Neutrophil (primary cell): ENCODE data around the gene APBA3.

ENCODE experiments used
- H3K27ac ChIP-seq: fragments of 200-600 bp; sonication (generic); 2 replicates; pipeline ENCODE4 v1.5.1; 2016; ENCODE audit warnings: mild to moderate bottlenecking, moderate library complexity
- H3K27me3 ChIP-seq: fragments of 200-600 bp; sonication (generic); 2 replicates; pipeline ENCODE4 v1.6.0; 2016; ENCODE audit warnings: mild to moderate bottlenecking
- H3K36me3 ChIP-seq: fragments of 200-600 bp; sonication (generic); 2 replicates; pipeline ENCODE4 v1.5.1; 2017
- H3K4me1 ChIP-seq, 2 experiments: fragments of 200-600 bp in 1 of 2; sonication (generic) in 1 of 2; 1 replicate in 1 of 2; 2 replicates in 1 of 2; pipeline versions ENCODE4 v1.5.1 to v1.6.1; 2013 to 2016; ENCODE audit warnings: low read depth in 1 of 2, low read length in 1 of 2, mild to moderate bottlenecking in 1 of 2, moderate library complexity in 1 of 2; ENCODE audit not compliant: control insufficient read depth in 1 of 2, insufficient read depth in 1 of 2
- H3K4me3 ChIP-seq, 2 experiments: fragments of 200-600 bp in 1 of 2; sonication (generic) in 1 of 2; 1 replicate in 1 of 2; 2 replicates in 1 of 2; pipeline ENCODE4 v1.5.1; 2013 to 2016; ENCODE audit warnings: low read depth in 1 of 2, low read length in 1 of 2, mild to moderate bottlenecking in 1 of 2, moderate library complexity in 1 of 2
- H3K9me3 ChIP-seq: fragments of 200-600 bp; sonication (generic); 2 replicates; pipeline ENCODE4 v1.5.1; 2016
- TF ChIP-seq, protein P1 (sequence below): fragments of 200-600 bp; sonication (generic); IDR thresholded peaks from 2 replicates; pipeline ENCODE4 v1.5.1; 2016; ENCODE audit warnings: antibody characterized with exemption

APBA3 gene

DNA sequence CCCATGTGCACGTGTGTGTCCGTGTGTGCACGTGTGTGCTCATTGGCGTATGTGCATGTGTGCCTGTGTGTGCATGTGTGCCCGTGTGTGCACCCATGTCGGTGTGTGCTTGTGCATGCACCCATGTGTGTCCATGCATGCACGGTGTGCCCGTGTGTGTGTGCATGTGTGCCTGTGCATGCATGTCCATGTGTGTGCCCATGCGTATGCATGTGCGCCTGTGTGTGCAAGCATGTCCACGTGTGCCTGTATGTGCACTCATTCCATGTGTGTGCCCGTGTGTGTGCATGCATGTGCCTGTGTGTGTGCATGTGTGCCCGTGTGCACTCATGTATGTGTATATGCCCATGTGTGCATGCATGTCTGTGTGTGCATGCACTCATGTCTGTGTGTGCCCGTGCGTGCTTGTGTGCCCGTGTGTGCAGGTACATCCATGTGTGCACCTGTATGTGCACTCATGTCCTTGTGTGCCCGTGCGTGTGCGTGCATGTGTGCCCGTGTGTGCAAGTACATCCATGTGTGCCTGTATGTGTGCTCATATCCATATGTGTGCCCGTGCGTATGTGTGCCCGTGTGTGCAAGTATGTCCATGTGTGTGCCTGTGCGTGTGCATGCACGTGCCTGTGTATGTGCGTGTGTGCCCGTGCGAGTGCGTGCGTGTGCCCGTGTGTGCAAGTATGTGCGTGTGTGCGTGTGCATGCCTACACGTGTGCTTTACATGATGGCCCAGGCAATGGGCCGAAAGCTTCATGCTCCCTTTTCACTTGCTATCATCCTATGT, 46.3 kb upstream of the APBA3 start:
- H3K4me1 ChIP-seq = peaks cover 29 to 30% of the 10 kb centered on the region in 2 experiments

DNA sequence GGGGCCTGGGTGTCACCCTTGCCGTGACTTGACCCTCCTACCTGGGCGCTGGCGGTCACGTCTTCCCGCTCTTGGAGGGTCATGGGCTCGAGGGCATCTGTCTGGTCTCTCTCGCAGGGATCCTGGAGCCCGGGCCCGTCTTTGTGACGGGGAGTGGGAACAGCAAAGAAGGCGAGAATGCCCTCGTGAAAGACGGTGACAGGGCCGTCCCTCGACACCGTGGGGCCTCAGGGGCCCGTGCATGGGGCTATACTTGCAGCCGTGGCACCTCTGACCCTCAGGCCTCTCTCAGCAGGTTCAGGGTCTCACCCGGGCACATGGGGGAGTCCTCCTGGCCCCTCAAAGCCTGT, 45.6 kb upstream of the APBA3 start:
- peaks cover 16% of the 10 kb centered on the region for H3K27me3 ChIP-seq
- peaks cover 22 to 25% of the 10 kb centered on the region in 2 experiments for H3K4me1 ChIP-seq
- H3K9me3 ChIP-seq = no peaks in the 10 kb centered on the region
- H3K27ac ChIP-seq = no peak overlapping the region
- no peak overlapping the region for H3K4me3 ChIP-seq
- TF ChIP-seq, protein P1, sequence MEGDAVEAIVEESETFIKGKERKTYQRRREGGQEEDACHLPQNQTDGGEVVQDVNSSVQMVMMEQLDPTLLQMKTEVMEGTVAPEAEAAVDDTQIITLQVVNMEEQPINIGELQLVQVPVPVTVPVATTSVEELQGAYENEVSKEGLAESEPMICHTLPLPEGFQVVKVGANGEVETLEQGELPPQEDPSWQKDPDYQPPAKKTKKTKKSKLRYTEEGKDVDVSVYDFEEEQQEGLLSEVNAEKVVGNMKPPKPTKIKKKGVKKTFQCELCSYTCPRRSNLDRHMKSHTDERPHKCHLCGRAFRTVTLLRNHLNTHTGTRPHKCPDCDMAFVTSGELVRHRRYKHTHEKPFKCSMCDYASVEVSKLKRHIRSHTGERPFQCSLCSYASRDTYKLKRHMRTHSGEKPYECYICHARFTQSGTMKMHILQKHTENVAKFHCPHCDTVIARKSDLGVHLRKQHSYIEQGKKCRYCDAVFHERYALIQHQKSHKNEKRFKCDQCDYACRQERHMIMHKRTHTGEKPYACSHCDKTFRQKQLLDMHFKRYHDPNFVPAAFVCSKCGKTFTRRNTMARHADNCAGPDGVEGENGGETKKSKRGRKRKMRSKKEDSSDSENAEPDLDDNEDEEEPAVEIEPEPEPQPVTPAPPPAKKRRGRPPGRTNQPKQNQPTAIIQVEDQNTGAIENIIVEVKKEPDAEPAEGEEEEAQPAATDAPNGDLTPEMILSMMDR = no peak
- no peaks in the 10 kb centered on the region for H3K36me3 ChIP-seq

More for the DNA sequence above, 46.3 kb upstream of the APBA3 start:
- H3K27ac ChIP-seq = no peak overlapping the region
- H3K27me3 ChIP-seq = peaks cover 10% of the 10 kb centered on the region
- H3K9me3 ChIP-seq = no peaks in the 10 kb centered on the region
- H3K36me3 ChIP-seq = no peaks in the 10 kb centered on the region
- TF ChIP-seq, protein P1 = no peak
- H3K4me3 ChIP-seq = no peak overlapping the region

DNA sequence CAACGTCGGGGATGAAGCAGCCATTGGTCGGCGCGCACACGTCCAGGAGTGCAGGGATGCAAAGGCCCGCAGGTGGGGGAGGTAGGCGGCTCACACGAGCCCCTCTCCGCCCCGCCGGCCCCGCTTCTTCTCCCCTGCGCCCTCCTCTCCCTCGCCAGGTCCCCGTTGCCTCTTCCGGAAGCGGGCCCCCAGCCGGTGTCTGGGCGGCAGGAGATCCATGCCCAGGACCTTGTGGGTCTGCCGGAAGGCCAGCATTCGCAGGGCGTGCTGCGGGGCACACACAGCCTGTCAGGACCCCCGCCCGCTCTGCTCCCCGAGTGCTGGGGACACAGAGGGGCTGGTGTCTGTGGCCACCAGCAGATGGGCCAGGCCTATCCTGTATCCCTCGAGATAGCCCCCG, 44.4 kb upstream of the APBA3 start:
- peaks cover 29% of the 10 kb centered on the region for H3K27me3 ChIP-seq
- H3K4me1 ChIP-seq = peaks cover 23 to 25% of the 10 kb centered on the region in 2 experiments
- TF ChIP-seq, protein P1 = no peak
- H3K36me3 ChIP-seq = no peaks in the 10 kb centered on the region
- H3K4me3 ChIP-seq = no peak overlapping the region
- H3K9me3 ChIP-seq = no peaks in the 10 kb centered on the region
- H3K27ac ChIP-seq = no peak overlapping the region

DNA sequence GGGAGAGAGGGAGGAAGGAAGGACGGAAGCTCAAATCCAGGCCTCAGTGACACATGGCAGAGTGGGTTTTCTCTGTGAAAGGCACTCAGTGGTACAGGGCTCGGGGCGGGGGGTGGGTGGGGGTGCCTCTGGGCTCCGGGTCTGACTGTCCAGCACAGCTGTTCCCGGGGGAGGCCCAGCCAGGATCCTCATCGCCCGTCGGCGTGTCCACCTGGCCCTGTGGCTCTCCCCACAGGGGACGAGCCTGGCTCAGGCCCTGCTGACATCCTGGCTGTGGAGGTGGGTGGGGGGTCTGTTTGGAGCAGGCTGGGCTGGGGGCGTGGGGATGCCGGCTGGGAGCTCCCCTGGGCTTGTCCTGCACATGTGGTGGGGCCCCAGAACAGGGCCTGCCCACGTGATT, 42.9 kb upstream of the APBA3 start:
- H3K9me3 ChIP-seq = no peaks in the 10 kb centered on the region
- no peak overlapping the region for H3K4me3 ChIP-seq
- H3K36me3 ChIP-seq = no peaks in the 10 kb centered on the region
- peaks cover 43% of the 10 kb centered on the region for H3K27me3 ChIP-seq
- H3K4me1 ChIP-seq = peaks cover 16 to 21% of the 10 kb centered on the region in 2 experiments
- TF ChIP-seq, protein P1 = no peak
- no peak overlapping the region for H3K27ac ChIP-seq

DNA sequence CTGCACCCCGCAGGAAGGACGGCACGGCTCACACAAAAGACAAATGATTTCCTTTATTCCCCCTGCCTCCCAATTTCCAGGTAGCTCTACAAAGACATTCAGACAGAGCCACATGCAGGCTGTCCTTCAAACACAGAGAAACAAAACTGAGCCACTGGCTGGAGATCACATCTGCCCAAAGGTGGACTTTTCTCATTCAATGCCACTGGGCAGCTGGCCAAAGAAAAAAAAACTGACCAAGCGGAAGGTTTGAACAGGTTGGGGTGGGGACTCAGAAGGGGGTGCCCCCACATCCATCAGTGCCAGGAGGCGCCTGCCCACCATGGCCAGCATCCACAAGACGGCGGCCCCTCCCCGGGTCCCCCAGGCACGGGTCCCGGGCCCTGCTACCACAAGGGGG, 42.5 kb upstream of the APBA3 start:
- Histone ChIP-seq H3K4me1 (peaks cover 16 to 21% of the 10 kb centered on the region in 2 experiments), H3K27ac (no peak overlapping the region), H3K9me3 (no peaks in the 10 kb centered on the region), H3K4me3 (no peak overlapping the region), H3K36me3 (no peaks in the 10 kb centered on the region), H3K27me3 (peaks cover 47% of the 10 kb centered on the region)
- TF ChIP-seq, protein P1 = no peak
